GM23248 (cell line): ENCODE results near the gene KMT2A. TPM values are rescaled to one million over a fixed set of nuclear protein-coding genes. Genes with fewer than 3 reads are reported as not detected.
"Not testable (repeated sequence)": the region's sequence is repeated elsewhere in the genome, so short reads cannot be mapped to it uniquely, and the experiment has no call there.

Experiments
- DNase-seq: peaks from one replicate; pipeline ENCODE4 v3.0.0-alpha.2; 2015
- H2AFZ ChIP-seq: fragments of 200-600 bp; sonication (generic); 2 replicates; pipeline ENCODE4 v1.6.1; 2016; ENCODE audit warnings: antibody characterized with exemption
- H3F3A ChIP-seq: fragments of 200-600 bp; sonication (generic); 2 replicates; pipeline ENCODE4 v1.6.1; 2016; ENCODE audit warnings: mild to moderate bottlenecking, antibody characterized with exemption, mixed run types; ENCODE audit not compliant: insufficient read depth
- H3K27ac ChIP-seq: fragments of 200-600 bp; sonication (generic); 2 replicates; pipeline ENCODE4 v1.5.1; 2016; ENCODE audit warnings: mild to moderate bottlenecking
- H3K27me3 ChIP-seq: fragments of 200-600 bp; sonication (generic); replicated peaks from 2 replicates; pipeline ENCODE4 v1.6.1; 2016; ENCODE audit warnings: mild to moderate bottlenecking; ENCODE audit not compliant: insufficient read depth
- H3K36me3 ChIP-seq: fragments of 200-600 bp; sonication (generic); 2 replicates; pipeline ENCODE4 v1.6.1; 2016; ENCODE audit warnings: low read depth, mild to moderate bottlenecking
- H3K4me1 ChIP-seq: fragments of 200-600 bp; sonication (generic); 2 replicates; pipeline ENCODE4 v1.6.1; 2016; ENCODE audit warnings: mild to moderate bottlenecking; ENCODE audit not compliant: insufficient read depth
- H3K4me2 ChIP-seq: fragments of 200-600 bp; sonication (generic); one replicate; pipeline ENCODE4 v1.6.1; 2016; ENCODE audit warnings: mild to moderate bottlenecking; ENCODE audit not compliant: unreplicated experiment
- H3K4me3 ChIP-seq: fragments of 200-600 bp; sonication (generic); 2 replicates; pipeline ENCODE4 v1.5.1; 2016; ENCODE audit warnings: mild to moderate bottlenecking
- H3K79me2 ChIP-seq: fragments of 200-600 bp; sonication (generic); 2 replicates; pipeline ENCODE4 v1.6.1; 2016; ENCODE audit warnings: mild to moderate bottlenecking; ENCODE audit not compliant: insufficient read depth
- H3K9ac ChIP-seq: fragments of 200-600 bp; sonication (generic); 2 replicates; pipeline ENCODE4 v1.6.1; 2016; ENCODE audit warnings: mild to moderate bottlenecking
- H3K9me2 ChIP-seq: fragments of 200-600 bp; sonication (generic); 2 replicates; pipeline ENCODE4 v1.6.1; 2016; ENCODE audit warnings: mixed run types, mild to moderate bottlenecking, moderate library complexity; ENCODE audit not compliant: insufficient read depth
- H3K9me3 ChIP-seq: fragments of 200-600 bp; sonication (generic); one replicate; pipeline ENCODE4 v1.6.1; 2017; ENCODE audit warnings: low read depth
- H4K20me1 ChIP-seq: fragments of 200-600 bp; sonication (generic); 2 replicates; pipeline ENCODE4 v1.6.0; 2016; ENCODE audit not compliant: insufficient read depth
- EZH2 ChIP-seq: fragments of 200-600 bp; sonication (generic); IDR thresholded peaks from 2 replicates; pipeline ENCODE4 v1.6.1; 2018; ENCODE audit warnings: antibody characterized with exemption, mild to moderate bottlenecking; ENCODE audit not compliant: insufficient read depth, poor library complexity, severe bottlenecking
- EZH2phosphoT487 ChIP-seq: fragments of 200-600 bp; sonication (generic); IDR thresholded peaks from 2 replicates; pipeline ENCODE4 v1.6.1; 2018; ENCODE audit warnings: antibody characterized with exemption, moderate library complexity, mild to moderate bottlenecking, low read depth; ENCODE audit not compliant: insufficient read depth
- WGBS, 2 experiments: methylation state at CpG; one replicate each; pipeline ENCODE4 v1.1.6; 2015 to 2017; ENCODE audit warnings: low lambda C conversion rate in 2 of 2, low coverage in 1 of 2; ENCODE audit errors: missing lambda C conversion rate in 2 of 2; 5-methylcytosine and 5-hydroxymethylcytosine counted together
- in situ Hi-C: fragments of 300-500 bp; cut with MboI; formaldehyde crosslinking; loops from 2 replicates; pipeline ENCODE4 v1.15.0; 2020
- polyA plus RNA-seq: library from polyadenylated mRNA; unstranded; fragments of >200 nt; fragmentation: Nextera tagmentation; extraction: Ambion mirVana; gene quantifications from 2 replicates; pipeline ENCODE4 v1.2.1, GENCODE V29; 2016
- total RNA-seq: library from RNA; depleted of rRNA; stranded (reverse); fragments of >200 nt; shearing (Covaris generic); gene quantifications from 2 replicates; pipeline ENCODE4 v1.2.3, GENCODE V29; 2014

Gene KMT2A
- total and polyA plus RNA-seq, 2 experiments from 2014 or later = 7.6 to 19.1 TPM

DNA sequence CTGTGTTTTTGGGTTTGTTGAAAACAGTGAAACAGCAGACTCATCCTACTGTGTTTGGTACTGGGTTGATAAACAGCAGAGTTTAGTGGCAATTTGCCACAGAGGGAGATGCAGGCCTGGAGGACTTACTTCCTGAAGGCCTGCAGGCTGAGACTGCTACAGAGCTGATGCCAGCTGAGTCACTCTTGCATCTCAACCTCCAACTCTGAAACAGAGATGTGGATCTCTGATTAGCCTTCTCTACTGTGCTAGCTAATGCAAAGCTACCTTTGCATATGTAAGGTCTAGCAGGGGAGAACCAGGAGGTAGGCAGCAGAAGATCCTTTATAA is 20.6 kb upstream of the KMT2A start:
- Histone ChIP-seq H4K20me1 (no peaks in the 10 kb centered on the region), H3K27me3 (no peaks in the 10 kb centered on the region), H2AFZ (no peak overlapping the region), H3K9me2 (no peaks in the 10 kb centered on the region), H3K4me1 (peaks cover 12% of the 10 kb centered on the region), H3K27ac (peak overlapping the region; percentile 71), H3K9ac (peak overlapping the region; percentile 36; the same call in 1 of the 2 replicates), H3K4me2 (peak overlapping the region; percentile 46), H3K79me2 (no peaks in the 10 kb centered on the region), H3F3A (peaks cover 26% of the 10 kb centered on the region), H3K4me3 (no peak overlapping the region), H3K9me3 (no peaks in the 10 kb centered on the region), H3K36me3 (no peaks in the 10 kb centered on the region)
- in situ Hi-C loops = no loop called here
- TF ChIP-seq EZH2 = no peak
- TF ChIP-seq EZH2phosphoT487 = no peak
- DNase-seq = peak; percentile 98

DNA sequence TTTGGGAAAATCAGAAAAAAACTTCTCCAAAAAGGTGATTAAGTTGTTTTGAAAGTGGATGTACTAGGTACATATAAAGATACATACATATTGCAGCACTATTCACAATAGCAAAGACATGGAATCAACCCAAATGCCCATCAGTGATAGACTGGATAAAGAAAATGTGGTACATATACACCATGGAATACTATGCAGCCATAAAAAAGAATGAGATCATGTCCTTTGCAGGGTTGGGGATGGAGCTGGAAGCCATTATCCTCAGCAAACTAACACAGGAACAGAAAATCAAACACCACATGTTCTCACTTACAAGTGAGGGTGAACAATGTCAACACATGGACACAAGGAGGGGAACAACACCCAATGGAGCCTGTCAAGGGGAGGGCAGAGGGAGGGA is 19.4 kb upstream of the KMT2A start:
- in situ Hi-C loops, H3K4me3 ChIP-seq, H3K36me3 ChIP-seq, H3K27ac ChIP-seq, DNase-seq, H3K4me2 ChIP-seq, H2AFZ ChIP-seq, H3K9me3 ChIP-seq, H3K79me2 ChIP-seq, H3K9me2 ChIP-seq, H4K20me1 ChIP-seq, H3K9ac ChIP-seq, H3K27me3 ChIP-seq: not testable (repeated sequence)
- Histone ChIP-seq H3K4me1 (peaks cover 12% of the 10 kb centered on the region), H3F3A (peaks cover 26% of the 10 kb centered on the region)

DNA sequence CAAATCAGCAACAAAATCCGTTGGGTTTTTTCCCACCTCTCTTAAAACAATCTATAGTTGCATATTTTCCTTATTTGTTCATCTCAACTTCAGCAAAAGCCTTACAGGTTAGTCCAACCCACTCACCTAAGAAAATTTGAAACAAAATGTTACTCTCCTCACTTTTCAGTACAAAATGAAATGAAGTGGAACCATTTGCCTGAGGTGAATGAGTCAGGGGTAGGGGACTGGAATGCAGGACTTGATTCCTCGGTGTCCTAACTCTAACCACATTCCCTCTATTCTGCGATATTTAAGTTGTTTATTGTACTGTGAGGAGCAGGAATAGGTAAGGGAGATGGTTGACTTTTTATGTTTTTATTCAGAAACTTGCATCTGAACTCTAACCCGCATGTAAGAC is 18.5 kb upstream of the KMT2A start:
- no peak overlapping the region for H3K27ac ChIP-seq
- in situ Hi-C loops = no loop called here

DNA sequence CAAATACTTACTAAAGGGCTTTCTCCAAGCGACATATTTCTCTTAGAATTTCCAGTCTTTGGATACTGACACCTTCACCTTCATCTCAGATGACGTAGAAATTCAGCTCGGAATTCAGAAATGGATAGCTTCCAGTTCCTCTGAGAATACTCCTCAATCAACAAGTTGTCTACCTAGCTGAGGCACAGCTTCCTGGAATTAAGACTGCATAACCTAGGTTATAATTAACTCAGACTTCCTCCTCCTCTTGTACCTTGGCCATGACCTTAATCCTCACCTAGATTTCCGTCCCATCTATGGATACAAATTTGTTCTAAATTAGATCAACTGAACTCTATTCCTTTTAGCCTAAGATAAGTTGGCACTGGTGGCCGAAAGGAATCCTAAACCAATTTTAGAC is 17.5 kb upstream of the KMT2A start:
- in situ Hi-C loops = no loop called here
- no peak overlapping the region for H3K4me2 ChIP-seq
- H3K9me2 ChIP-seq = no peaks in the 10 kb centered on the region
- H3K4me3 ChIP-seq = no peak overlapping the region
- H3K4me1 ChIP-seq = peaks cover 12% of the 10 kb centered on the region
- H3K79me2 ChIP-seq = no peaks in the 10 kb centered on the region
- H4K20me1 ChIP-seq = no peaks in the 10 kb centered on the region
- no peaks in the 10 kb centered on the region for H3K9me3 ChIP-seq
- 70 to 73% methylated on average over 5 of the region's 5 CpGs for WGBS, 2 experiments
- TF ChIP-seq EZH2 = no peak
- no peak for TF ChIP-seq EZH2phosphoT487
- no peak overlapping the region for H3K9ac ChIP-seq
- H2AFZ ChIP-seq = no peak overlapping the region
- H3K27me3 ChIP-seq = no peaks in the 10 kb centered on the region
- peaks cover 26% of the 10 kb centered on the region for H3F3A ChIP-seq
- no peaks in the 10 kb centered on the region for H3K36me3 ChIP-seq
- H3K27ac ChIP-seq = no peak overlapping the region
- no peak for DNase-seq

More for the DNA sequence above, 18.5 kb upstream of the KMT2A start:
- Histone ChIP-seq H3K9me3 (no peaks in the 10 kb centered on the region), H3K4me2 (no peak overlapping the region), H3K9me2 (no peaks in the 10 kb centered on the region), H3K27me3 (no peaks in the 10 kb centered on the region), H3K4me1 (peaks cover 12% of the 10 kb centered on the region), H3F3A (peaks cover 26% of the 10 kb centered on the region), H3K36me3 (no peaks in the 10 kb centered on the region), H4K20me1 (no peaks in the 10 kb centered on the region), H3K79me2 (no peaks in the 10 kb centered on the region), H3K4me3 (no peak overlapping the region), H3K9ac (no peak overlapping the region), H2AFZ (no peak overlapping the region)
- WGBS, 2 experiments = 67 to 69% methylated on average over 4 of the region's 4 CpGs
- no peak for DNase-seq
- TF ChIP-seq EZH2phosphoT487 (no peak), EZH2 (no peak)

DNA sequence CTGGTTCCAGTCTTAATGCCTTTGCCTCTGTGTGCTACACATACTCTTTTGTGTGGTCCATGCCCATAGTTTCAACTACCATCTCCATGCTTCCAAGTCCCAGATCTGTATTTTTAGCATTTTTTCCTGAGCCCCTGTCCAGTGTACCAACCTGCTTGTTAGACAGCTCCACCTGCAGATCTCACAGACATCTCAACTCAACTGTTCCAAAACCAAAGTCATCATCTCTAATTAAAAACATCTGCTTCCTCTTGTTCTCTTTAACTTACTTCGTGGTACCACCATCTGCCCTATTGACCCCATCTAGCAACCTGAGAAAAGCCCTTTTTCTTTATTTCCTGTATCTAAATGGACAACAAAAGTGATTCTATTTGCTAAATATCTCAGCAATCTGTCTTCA is 8.6 kb upstream of the KMT2A start:
- in situ Hi-C loops = no loop called here
- Histone ChIP-seq H3K4me3 (no peak overlapping the region), H3K27me3 (no peaks in the 10 kb centered on the region), H3K36me3 (no peaks in the 10 kb centered on the region), H3K9me2 (no peaks in the 10 kb centered on the region), H4K20me1 (no peaks in the 10 kb centered on the region), H2AFZ (no peak overlapping the region), H3K9ac (no peak overlapping the region), H3F3A (no peaks in the 10 kb centered on the region; the same call in 1 of the 2 replicates), H3K9me3 (no peaks in the 10 kb centered on the region), H3K79me2 (no peaks in the 10 kb centered on the region), H3K4me2 (no peak overlapping the region), H3K27ac (no peak overlapping the region), H3K4me1 (peaks cover 8% of the 10 kb centered on the region)
- 0 to 6% methylated on average over 1 of the region's 1 CpG for WGBS, 2 experiments
- no peak for DNase-seq
- no peak for TF ChIP-seq EZH2phosphoT487
- no peak for TF ChIP-seq EZH2
